ENCODE data around the gene KRTAP13-4. TPM values are rescaled to one million over a fixed set of nuclear protein-coding genes. Genes with fewer than 3 reads are reported as not detected.

The KRTAP13-4 gene
- total and polyA plus RNA-seq, 2 donors (not counting 1 experiment from before 2014, with no cell fraction given) = not detected

- Histone ChIP-seq H3K36me3 (ENCODE audit: control insufficient read depth, insufficient read depth, low read length) (no peaks in the 10 kb centered on the region), H3K9ac (ENCODE audit: insufficient read depth, low read length) (no peak within 1 kb of the TSS), H3K4me2 (ENCODE audit: extremely low read depth, insufficient read depth, low read length) (no peak within 1 kb of the TSS), H2AFZ (ENCODE audit: low read length) (no peak within 1 kb of the TSS), H3K27ac (ENCODE audit: insufficient read depth, low read length) (no peak within 1 kb of the TSS), H3K9me3 (ENCODE audit: control insufficient read depth, insufficient read depth, low read depth, low read length) (no peaks in the 10 kb centered on the region), H3K4me1 (ENCODE audit: control insufficient read depth, extremely low read depth, insufficient read depth, low read length) (no peaks in the 10 kb centered on the region), H4K20me1 (ENCODE audit: control insufficient read depth, extremely low read depth, insufficient read depth, low read length) (no peaks in the 10 kb centered on the region), H3K27me3 (ENCODE audit: control insufficient read depth, insufficient read depth, low read length) (no peaks in the 10 kb centered on the region), H3K79me2 (ENCODE audit: control insufficient read depth, insufficient read depth, low read length) (no peaks in the 10 kb centered on the region), H3K4me3 (replicated peaks in 1 of 4; ENCODE audit: control extremely low read depth in 1 of 4, insufficient read depth in 1 of 4, low read depth in 3 of 4, low read length in 4 of 4) (no peak within 1 kb of the TSS)
- TF ChIP-seq CTCF (conservative IDR thresholded peaks at IDR 0.05 in 1 of 2, IDR thresholded peaks at IDR 0.05 in 1 of 2; ENCODE audit: low read depth in 1 of 2, low read length in 2 of 2) (no peak), EZH2 (IDR thresholded peaks at IDR 0.05; ENCODE audit: low read length, missing control alignments) (no peak)
- no peak for DNase-seq (ENCODE audit: low read depth in 2 of 2)
Measured at GRCh38 chr21:30395731-30396130, 34.3 kb upstream of the KRTAP13-4 start, which contains the start of gene KRTAP13-1. KRTAP13-1 (plus strand) TSS chr21:30396031; CDS start chr21:30396087, 56 bp downstream.

- no peaks in the 10 kb centered on the region for H3K9me3 ChIP-seq (ENCODE audit: control insufficient read depth, insufficient read depth, low read depth, low read length)
- no peak overlapping the region for H3K9ac ChIP-seq (ENCODE audit: insufficient read depth, low read length)
- no peak overlapping the region for H3K4me3 ChIP-seq (replicated peaks in 1 of 4; ENCODE audit: control extremely low read depth in 1 of 4, insufficient read depth in 1 of 4, low read depth in 3 of 4, low read length in 4 of 4)
- H3K27ac ChIP-seq (ENCODE audit: insufficient read depth, low read length) = no peak overlapping the region
- H3K27me3 ChIP-seq (ENCODE audit: control insufficient read depth, insufficient read depth, low read length) = no peaks in the 10 kb centered on the region
- TF ChIP-seq EZH2 (IDR thresholded peaks at IDR 0.05; ENCODE audit: low read length, missing control alignments) = no peak
- no peak for TF ChIP-seq CTCF (conservative IDR thresholded peaks at IDR 0.05 in 1 of 2, IDR thresholded peaks at IDR 0.05 in 1 of 2; ENCODE audit: low read depth in 1 of 2, low read length in 2 of 2)
- peak; percentile 5 to 9 for DNase-seq (ENCODE audit: low read depth in 2 of 2)
- H3K36me3 ChIP-seq (ENCODE audit: control insufficient read depth, insufficient read depth, low read length) = no peaks in the 10 kb centered on the region
- no peaks in the 10 kb centered on the region for H3K79me2 ChIP-seq (ENCODE audit: control insufficient read depth, insufficient read depth, low read length)
- no peaks in the 10 kb centered on the region for H4K20me1 ChIP-seq (ENCODE audit: control insufficient read depth, extremely low read depth, insufficient read depth, low read length)
- no peaks in the 10 kb centered on the region for H3K4me1 ChIP-seq (ENCODE audit: control insufficient read depth, extremely low read depth, insufficient read depth, low read length)
- no peak overlapping the region for H2AFZ ChIP-seq (ENCODE audit: low read length)
- H3K4me2 ChIP-seq (ENCODE audit: extremely low read depth, insufficient read depth, low read length) = no peak overlapping the region
Measured at GRCh38 chr21:30408782-30409494, 21.1 kb upstream of the KRTAP13-4 start.

GRCh38 chr21:30415993-30416392 is 14.0 kb upstream of the KRTAP13-4 start:
- H3K4me2 ChIP-seq (ENCODE audit: extremely low read depth, insufficient read depth, low read length) = no peak overlapping the region
- H3K9me3 ChIP-seq (ENCODE audit: control insufficient read depth, insufficient read depth, low read depth, low read length) = no peaks in the 10 kb centered on the region
- no peak overlapping the region for H3K4me3 ChIP-seq (replicated peaks in 1 of 4; ENCODE audit: control extremely low read depth in 1 of 4, insufficient read depth in 1 of 4, low read depth in 3 of 4, low read length in 4 of 4)
- no peak overlapping the region for H2AFZ ChIP-seq (ENCODE audit: low read length)
- H3K4me1 ChIP-seq (ENCODE audit: control insufficient read depth, extremely low read depth, insufficient read depth, low read length) = no peaks in the 10 kb centered on the region
- H4K20me1 ChIP-seq (ENCODE audit: control insufficient read depth, extremely low read depth, insufficient read depth, low read length) = no peaks in the 10 kb centered on the region
- no peaks in the 10 kb centered on the region for H3K36me3 ChIP-seq (ENCODE audit: control insufficient read depth, insufficient read depth, low read length)
- DNase-seq (ENCODE audit: low read depth in 2 of 2) = no peak
- no peaks in the 10 kb centered on the region for H3K27me3 ChIP-seq (ENCODE audit: control insufficient read depth, insufficient read depth, low read length)
- no peak for TF ChIP-seq EZH2 (IDR thresholded peaks at IDR 0.05; ENCODE audit: low read length, missing control alignments)
- no peak for TF ChIP-seq CTCF (conservative IDR thresholded peaks at IDR 0.05 in 1 of 2, IDR thresholded peaks at IDR 0.05 in 1 of 2; ENCODE audit: low read depth in 1 of 2, low read length in 2 of 2)
- H3K79me2 ChIP-seq (ENCODE audit: control insufficient read depth, insufficient read depth, low read length) = no peaks in the 10 kb centered on the region
- no peak overlapping the region for H3K9ac ChIP-seq (ENCODE audit: insufficient read depth, low read length)
- H3K27ac ChIP-seq (ENCODE audit: insufficient read depth, low read length) = no peak overlapping the region

Data from fibroblast of lung (primary cell).